HG02623 (cell line): Measurements from ENCODE around the gene LTBP4.
"Not testable (repeated sequence)": the region's sequence is repeated elsewhere in the genome, so short reads cannot be mapped to it uniquely, and the experiment has no call there.

Experiments
- ATAC-seq: cut with Tn5 transposase; IDR thresholded peaks from one replicate; pipeline ENCODE4 v1.9.1; 2021; ENCODE audit warnings: moderate library complexity; ENCODE audit not compliant: unreplicated experiment

Gene LTBP4

DNA sequence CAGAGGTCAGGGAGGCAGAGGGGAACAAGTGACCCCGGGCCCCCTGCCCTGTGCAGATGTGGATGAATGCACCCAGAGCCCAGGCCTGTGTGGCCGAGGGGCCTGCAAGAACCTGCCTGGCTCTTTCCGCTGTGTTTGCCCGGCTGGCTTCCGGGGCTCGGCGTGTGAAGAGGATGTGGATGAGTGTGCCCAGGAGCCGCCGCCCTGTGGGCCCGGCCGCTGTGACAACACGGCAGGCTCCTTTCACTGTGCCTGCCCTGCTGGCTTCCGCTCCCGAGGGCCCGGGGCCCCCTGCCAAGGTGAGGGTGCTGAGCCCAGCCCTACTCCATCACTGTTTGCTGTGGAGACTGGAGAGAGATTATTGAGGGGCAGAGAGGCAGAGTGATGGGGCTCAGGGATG is 9.9 kb downstream of the LTBP4 start:
- no peak for ATAC-seq

DNA sequence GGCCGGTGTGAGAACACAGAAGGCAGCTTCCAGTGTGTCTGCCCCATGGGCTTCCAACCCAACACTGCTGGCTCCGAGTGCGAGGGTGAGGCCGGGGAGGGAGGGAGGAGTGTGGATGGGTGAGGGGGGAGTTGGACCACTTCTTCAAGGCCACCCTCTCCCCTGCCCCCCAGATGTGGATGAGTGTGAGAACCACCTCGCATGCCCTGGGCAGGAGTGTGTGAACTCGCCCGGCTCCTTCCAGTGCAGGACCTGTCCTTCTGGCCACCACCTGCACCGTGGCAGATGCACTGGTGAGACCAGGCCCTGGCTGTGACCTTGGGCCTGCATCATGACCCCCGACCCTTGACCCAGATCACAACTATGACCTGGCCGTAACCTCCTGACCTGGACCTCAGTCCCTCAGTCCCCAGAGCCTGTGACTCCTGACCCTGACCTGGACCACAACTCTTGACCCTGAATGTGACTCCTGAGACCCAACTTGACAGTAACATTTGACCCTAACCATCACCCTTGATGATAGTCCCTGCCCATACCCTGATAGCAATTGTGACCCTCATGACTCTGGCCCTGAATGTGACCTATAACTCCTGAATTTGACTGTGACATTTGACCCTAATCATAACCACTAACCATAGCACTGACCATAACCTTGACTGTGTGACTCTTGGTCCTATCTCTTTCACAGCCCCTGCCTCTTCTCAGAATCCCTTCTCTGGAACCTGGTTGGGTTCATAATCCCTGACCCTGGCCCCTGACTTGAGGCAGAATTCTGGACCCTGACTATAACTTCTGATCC is 10.9 kb downstream of the LTBP4 start:
- ATAC-seq, result no peak

DNA sequence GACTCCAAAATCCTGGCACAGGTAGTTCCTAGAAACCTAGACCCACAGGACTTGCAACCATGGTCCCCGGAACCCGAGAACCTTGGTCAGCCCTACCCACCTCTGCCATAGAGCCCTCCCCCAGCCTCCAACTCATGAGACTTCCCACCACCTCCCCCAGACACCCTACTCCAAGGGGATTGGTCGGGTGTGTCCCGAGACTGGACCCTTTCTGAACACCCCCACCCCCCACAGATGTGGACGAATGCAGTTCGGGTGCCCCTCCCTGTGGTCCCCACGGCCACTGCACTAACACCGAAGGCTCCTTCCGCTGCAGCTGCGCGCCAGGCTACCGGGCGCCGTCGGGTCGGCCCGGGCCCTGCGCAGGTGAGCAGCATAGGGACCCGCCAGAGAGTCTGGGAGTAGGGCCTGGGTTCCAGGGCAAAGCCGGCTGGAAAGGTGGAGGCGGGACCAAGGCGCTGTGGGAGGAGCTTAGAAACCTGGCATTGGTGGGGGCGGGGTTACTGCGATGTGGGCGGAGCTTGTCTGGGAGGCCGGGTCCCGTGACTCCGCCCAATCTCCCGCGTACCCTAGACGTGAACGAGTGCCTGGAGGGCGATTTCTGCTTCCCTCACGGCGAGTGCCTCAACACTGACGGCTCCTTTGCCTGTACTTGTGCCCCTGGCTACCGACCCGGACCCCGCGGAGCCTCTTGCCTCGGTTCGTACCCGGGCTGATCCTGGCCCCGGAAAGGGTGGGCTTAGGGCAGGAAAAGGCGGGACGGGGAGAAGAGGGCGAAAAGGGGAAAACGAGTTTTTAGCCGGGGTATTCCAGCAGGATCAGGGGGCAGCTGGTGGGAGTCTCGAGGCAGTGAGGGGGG is 11.9 kb downstream of the LTBP4 start:
- no peak for ATAC-seq

DNA sequence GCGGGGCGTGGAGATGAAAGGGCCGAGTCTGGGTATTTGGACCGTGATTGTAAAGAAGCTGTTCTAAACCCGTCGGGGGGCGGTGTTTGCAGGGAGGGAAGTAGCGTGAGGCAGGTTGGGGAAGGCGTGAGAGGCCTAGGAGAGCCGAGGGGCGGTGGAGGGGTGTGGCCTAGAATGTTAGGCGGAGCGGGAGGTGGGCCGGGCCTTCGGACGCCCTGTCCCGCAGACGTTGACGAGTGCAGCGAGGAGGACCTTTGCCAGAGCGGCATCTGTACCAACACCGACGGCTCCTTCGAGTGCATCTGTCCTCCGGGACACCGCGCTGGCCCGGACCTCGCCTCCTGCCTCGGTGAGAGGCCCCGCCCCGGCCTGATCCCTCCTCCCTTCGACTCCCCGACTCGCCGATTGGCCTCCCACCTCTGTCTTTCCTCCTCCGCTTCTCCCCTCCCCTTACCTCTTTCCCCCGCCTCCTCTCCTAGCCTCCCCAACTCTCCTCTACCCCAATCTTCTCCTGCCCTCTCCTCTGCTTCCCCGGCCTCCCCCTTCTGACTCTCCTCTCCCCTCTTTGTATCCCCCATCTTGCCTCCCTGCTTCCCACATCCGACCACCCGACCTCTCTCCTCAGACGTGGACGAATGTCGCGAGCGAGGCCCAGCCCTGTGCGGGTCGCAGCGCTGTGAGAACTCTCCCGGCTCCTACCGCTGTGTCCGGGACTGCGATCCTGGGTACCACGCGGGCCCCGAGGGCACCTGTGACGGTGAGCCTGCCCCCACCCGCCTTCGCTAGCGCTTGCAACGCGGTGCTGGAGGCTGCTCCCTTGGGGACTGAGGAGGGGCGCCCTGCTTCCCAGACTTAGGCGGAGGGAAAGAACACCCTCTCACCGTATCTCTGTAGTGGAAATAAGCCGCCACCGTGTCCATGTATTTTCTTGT is 12.8 kb downstream of the LTBP4 start:
- ATAC-seq, result peak; percentile 44

DNA sequence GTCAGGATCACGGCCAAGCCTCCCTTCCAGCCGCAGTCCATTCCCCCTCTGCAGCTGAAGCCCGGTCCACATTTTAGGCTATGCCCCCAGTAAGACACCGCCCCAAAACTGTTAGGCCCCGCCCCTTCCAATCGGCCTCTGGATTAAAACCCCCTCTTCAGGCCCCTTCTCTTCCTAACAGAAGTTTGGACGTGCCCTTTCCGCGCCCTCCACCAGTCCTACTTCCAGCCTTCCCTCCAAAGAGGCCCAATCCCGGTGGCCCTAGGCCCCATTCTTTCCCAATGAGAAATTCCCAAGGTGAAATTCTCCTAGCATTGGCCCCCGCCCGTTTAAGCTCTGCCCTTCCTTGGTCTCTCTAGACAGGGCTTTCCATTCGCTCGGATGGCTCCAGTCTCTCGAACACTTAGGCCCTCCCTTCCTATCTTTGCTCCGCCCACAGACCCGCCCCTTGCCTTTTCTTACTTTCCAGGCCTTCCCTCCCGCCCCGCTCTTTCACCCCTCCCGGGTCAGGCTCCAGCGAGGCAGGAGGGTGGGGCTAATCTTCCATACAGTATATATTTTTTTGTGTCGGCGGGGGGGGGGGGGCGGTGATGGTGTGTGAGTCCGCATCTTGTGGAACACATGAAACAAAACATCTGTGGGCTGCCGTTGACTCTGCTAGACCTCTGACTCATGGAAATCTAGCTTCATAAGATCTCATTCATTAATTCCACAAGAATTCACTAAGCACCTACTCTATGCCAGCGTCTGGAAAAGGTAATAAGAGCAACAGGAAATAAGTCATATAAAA is 13.6 kb downstream of the LTBP4 start:
- no peak for ATAC-seq

DNA sequence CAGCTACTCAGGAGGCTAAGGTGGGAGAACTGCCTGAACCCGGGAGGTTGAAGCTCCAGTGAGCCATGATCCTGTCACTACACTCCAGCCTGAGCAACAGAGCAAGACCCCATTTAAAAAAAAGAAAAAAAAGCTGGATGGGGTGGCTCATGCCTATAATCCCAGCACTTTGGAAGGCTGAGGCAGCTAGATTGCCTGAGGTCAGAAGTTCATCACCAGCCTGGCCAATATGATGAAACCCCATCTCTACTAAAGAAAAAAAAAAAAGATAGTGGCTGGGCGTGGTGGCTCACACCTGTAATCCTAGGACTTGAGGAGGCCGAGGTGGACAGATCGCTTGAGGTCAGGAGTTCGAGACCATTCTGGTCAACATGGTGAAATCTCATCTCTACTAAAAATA is 15.0 kb downstream of the LTBP4 start:
- ATAC-seq, result no peak

DNA sequence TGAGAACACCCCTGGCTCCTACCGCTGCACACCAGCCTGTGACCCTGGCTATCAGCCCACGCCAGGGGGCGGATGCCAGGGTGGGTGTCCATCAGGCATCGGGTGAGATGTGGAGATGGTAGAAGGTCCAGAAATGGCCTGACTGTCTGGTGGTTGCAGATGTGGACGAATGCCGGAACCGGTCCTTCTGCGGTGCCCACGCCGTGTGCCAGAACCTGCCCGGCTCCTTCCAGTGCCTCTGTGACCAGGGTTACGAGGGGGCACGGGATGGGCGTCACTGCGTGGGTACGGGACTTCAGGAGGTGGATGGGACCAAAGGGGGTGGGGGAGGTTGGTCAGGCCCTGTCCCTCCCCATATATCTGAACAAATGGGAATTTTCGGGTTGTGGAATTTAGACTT is 15.8 kb downstream of the LTBP4 start:
- ATAC-seq, result no peak

DNA sequence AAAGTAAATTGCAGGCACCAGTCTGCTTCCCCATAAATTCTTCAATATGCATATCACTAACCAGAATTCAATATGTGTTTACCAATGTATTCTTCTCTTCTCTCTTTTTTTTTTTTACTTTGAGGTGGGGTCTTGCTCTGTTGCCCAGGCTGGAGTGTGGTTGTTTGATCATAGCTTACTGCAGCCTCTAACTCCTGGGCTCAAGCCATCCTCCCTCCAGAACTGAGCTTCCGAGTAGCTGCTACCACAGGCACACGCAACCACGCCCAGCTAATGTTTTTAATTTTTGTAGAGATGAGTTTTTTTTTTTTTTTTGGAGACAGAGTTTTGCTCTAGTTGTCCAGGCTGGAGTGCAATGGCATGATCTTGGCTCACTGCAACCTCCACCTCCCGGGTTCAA is 16.8 kb downstream of the LTBP4 start:
- no peak for ATAC-seq

DNA sequence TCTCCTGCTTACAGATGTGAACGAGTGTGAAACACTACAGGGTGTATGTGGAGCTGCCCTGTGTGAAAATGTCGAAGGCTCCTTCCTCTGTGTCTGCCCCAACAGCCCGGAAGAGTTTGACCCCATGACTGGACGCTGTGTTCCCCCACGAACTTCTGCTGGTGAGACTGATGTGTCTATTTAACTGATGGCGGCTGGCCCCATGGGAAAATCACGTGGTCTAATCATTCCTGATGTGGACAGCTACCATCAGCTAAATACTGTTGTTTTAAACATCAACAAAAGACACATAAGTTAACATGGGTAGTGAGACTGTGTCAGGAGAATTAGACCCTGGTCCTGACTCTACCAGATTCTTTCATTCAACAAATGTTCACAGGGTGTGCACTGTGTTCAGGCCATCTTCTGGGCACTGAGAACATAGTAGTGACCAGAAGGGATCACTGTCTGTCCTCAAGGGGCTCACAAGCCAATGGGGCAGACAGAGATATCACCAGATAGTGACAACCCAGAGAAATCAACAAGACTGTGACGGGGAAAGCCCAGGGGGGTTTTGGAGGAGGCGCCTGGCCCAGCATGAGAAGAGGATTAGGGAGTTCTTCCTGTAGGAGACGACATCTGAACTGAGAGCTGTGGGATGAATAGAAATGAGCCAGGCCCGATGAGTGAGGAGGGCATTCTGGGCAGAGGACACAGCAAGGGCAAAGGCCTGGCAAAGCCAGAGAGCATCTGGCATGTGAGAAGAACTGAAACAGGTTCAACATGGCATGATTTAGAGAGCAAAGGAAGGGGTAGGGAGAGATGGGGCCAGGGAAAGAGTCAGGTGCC is 18.4 kb downstream of the LTBP4 start:
- ATAC-seq, result no peak

DNA sequence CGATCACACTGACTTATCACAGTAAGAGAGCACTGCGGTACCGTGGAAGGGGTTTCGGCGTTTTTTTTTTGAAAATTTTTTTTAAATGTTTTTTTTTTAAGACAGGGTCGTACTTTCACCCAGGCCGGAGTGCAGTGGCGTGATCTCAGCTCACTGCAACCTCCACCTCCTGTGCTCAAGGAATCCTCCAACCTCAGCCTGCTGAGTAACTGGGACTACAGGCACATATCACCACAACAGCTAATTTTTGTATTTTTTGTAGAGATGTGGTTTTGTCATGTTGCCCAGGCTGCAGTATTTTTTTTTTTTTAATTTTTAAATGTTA is 19.0 kb downstream of the LTBP4 start:
- no peak for ATAC-seq

DNA sequence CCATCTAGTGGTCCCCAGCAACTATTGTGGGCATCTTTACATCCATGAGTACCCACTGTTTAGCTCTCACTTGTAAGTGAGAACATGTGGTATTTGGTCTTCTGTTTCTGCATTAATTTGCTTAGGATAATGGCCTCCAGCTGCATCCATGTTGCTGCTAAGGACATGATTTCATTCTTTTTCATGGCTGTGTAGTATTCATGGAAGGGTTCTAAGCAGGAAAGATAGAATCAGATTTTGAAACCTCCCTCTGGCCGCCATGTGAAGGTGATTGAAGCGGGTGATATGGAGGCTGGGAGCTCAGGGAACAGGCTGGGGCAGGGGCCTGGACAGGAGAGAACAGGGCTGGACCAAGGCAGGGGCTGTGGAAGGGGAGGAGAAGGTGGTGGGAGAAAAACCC is 20.1 kb downstream of the LTBP4 start:
- ATAC-seq, result no peak

DNA sequence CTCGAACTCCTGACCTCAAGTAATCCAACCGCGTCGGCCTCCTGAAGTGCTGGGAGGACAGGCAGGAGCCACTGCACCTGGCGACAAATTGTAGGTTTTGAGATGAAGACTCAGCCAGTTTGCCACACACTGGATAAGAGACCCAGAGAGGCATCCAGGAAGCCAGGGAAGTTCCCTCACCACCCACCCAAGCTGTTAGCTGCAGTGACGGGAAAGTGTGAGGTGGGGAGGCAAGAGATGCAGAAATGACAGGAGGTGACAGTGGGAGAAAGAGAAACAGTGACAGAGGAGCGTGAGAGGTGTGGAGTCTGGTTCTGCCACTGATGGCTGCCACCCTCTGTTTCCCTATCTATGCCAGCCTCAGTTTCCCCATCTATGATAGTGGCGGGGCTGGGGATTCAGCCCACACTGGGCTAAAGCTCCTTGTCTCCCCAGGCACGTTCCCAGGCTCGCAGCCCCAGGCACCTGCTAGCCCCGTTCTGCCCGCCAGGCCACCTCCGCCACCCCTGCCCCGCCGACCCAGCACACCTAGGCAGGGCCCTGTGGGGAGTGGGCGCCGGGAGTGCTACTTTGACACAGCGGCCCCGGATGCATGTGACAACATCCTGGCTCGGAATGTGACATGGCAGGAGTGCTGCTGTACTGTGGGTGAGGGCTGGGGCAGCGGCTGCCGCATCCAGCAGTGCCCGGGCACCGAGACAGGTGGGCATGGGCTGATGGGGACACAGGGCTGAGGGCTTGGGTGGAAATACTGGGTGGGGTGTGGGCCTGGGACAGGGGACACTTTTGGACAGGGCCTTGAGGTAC is 21.0 kb downstream of the LTBP4 start:
- ATAC-seq, result no peak

DNA sequence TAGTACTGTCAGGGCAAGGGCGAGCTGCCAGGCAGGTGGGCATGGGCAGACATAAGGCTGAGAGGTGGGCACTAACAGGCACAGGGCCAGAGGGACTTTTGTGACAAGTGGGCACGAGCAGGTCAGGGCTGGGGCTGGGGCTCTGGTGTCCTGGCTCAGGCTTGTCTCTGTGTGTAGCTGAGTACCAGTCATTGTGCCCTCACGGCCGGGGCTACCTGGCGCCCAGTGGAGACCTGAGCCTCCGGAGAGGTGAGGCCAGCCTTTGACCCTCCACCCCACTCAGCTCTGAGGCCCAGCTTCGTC is 21.6 kb downstream of the LTBP4 start:
- no peak for ATAC-seq

DNA sequence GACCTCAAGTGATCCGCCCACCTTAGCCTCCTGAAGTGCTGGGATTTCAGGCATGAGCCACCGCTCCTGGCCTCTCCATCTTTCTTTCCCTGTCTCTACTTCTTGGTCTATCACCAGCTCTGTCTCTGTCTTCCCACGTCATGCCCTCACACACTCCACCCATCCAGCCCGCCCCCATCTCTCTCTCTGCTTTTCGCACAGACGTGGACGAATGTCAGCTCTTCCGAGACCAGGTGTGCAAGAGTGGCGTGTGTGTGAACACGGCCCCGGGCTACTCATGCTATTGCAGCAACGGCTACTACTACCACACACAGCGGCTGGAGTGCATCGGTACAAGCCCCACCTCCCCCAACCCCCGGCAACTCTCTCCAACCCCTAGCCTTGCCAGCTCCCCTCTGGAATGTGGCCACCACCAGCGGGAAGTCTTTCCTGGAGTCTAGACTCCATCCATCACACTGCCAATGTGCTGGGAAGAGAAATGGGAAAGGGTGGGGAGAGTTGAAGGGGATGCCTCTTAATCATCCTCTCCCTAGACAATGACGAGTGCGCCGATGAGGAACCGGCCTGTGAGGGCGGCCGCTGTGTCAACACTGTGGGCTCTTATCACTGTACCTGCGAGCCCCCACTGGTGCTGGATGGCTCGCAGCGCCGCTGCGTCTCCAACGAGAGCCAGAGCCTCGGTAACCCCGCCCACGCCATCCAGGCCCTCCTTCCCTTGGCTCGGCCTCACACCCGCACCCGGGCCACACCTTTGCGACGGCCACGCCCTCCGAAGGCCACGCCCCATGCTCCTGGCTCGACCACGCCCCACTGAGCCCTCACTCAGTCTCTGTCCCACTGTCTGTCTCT is 22.5 kb downstream of the LTBP4 start:
- ATAC-seq, result no peak

DNA sequence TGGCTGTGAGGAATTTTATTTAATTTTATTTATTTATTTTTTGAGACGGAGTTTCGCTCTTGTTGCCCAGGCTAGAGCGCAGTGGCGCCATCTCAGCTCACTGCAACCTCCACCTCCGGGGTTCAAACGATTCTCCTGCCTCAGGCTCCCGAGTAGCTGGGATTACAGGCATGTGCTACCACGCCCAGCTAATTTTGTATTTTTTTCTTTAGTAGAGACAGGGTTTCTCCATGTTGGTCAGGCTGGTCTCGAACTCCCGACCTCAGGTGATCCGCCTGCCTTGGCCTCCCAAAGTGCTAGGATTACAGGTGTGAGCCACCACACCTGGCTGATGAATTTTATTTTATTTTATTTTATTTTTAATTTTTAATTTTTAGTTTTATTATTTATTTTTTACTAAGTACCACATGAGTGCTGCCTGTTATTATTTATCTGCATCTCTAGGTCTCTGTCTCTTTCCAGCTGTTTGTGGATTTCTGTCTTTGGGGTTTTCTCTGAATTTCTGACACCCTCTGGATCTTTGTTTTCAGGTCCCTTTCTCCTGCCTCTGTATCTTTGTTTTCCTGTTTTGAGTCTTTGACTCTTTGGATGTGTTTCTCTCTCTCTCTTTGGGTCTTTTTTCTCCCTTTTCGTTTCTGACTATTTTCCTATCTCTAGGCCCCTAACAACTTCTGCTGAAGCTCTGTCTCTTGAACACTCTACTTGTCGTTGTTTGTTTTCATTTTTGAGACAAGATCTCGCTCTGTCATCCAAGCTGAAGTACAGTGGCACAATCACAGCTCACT is 23.4 kb downstream of the LTBP4 start:
- not testable (repeated sequence) for ATAC-seq

DNA sequence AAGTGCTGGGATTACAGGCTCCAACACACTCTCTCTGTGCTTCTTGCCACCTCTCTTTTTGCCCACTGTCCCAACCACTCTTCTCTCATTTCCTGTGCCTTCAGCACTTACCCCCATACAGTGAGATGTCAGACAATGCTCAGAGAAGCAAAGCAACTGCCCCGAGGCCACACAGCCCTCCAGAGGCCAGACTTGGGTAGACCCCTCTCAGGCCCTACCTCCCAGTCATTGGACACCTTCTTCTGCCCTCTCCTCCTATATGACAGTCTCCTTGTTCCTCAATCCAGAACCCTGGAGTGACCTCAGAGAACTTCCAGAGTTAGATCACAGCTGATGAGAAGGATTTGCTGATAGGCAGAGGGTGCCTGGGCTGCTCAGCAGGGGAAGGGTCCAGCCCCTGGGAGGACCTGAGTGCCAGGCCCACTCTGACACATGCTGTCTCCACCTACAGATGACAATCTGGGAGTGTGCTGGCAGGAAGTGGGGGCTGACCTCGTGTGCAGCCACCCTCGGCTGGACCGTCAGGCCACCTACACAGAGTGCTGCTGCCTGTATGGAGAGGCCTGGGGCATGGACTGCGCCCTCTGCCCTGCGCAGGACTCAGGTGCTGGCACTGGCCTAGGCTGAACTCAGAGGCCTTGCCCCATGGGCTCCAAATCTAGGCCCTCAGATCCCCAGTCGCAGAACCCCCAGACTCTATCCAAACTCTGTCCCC is 24.4 kb downstream of the LTBP4 start:
- no peak for ATAC-seq

DNA sequence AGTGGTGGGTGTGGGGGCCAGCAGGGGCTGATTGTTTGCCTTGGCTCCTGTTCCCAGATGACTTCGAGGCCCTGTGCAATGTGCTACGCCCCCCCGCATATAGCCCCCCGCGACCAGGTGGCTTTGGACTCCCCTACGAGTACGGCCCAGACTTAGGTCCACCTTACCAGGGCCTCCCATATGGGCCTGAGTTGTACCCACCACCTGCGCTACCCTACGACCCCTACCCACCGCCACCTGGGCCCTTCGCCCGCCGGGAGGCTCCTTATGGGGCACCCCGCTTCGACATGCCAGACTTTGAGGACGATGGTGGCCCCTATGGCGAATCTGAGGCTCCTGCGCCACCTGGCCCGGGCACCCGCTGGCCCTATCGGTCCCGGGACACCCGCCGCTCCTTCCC is 25.7 kb downstream of the LTBP4 start:
- no peak for ATAC-seq
